Dendritic cell treated with granulocyte-macrophage colony-stimulating factor and Interleukin-4, amounts not matched to agents 40 ng/mL and 50 ng/mL, for 4 days (primary cell): ENCODE results near the gene NARS2.

ENCODE experiments used
- H3K27ac Mint-ChIP-seq: one replicate; pipeline ENCODE4 v1.8.0; 2022; ENCODE audit warnings: mild to moderate bottlenecking, mixed read lengths
- H3K27me3 Mint-ChIP-seq: one replicate; pipeline ENCODE4 v1.8.0; 2022; ENCODE audit warnings: mild to moderate bottlenecking, mixed read lengths
- H3K36me3 Mint-ChIP-seq: one replicate; pipeline ENCODE4 v1.8.0; 2022; ENCODE audit warnings: low read depth, mixed read lengths
- H3K4me1 Mint-ChIP-seq: one replicate; pipeline ENCODE4 v1.8.0; 2022; ENCODE audit warnings: low read depth, mixed read lengths
- H3K4me3 Mint-ChIP-seq: one replicate; pipeline ENCODE4 v1.8.0; 2022; ENCODE audit warnings: mild to moderate bottlenecking, moderate library complexity, mixed read lengths
- H3K9me3 Mint-ChIP-seq: one replicate; pipeline ENCODE4 v1.8.0; 2022; ENCODE audit warnings: mixed read lengths
- intact Hi-C: fragments of 100-400 bp; cut with micrococcal nuclease; formaldehyde crosslinking; loops from one replicate; pipeline ENCODE4 v1.15.0; 2022

The NARS2 gene

DNA sequence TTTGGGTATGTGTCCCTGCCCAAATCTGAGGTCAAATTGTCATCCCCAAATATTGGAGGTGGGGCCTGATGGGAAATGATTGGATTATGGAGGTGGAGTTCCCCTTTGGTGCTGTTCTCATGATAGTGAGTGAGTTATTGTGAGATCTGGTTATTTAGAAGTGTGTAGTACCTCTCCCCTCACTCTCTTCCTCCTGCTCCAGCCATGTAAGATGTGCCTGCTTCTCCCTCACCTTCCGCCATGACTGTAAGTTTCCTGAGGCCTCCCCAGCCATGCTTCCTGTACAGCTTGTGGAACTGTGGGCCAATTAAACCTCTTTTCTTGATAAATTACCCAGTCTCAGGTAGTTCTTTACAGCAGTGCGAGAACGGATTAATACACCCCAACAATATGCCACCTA lies 166.0 kb downstream of the NARS2 start:
- H3K9me3 Mint-ChIP-seq, result peaks cover 22% of the 10 kb centered on the region
- H3K27ac Mint-ChIP-seq, result peak overlapping the region; percentile 74
- intact Hi-C loops, result loop anchor here (5.0 kb wide), 1 partner anchor 36 kb away; no protein-coding TSS in a partner anchor
- H3K4me3 Mint-ChIP-seq, result no peak overlapping the region
- no peaks in the 10 kb centered on the region for H3K27me3 Mint-ChIP-seq
- H3K4me1 Mint-ChIP-seq, result peaks cover 62% of the 10 kb centered on the region
- H3K36me3 Mint-ChIP-seq, result peaks cover 74% of the 10 kb centered on the region

DNA sequence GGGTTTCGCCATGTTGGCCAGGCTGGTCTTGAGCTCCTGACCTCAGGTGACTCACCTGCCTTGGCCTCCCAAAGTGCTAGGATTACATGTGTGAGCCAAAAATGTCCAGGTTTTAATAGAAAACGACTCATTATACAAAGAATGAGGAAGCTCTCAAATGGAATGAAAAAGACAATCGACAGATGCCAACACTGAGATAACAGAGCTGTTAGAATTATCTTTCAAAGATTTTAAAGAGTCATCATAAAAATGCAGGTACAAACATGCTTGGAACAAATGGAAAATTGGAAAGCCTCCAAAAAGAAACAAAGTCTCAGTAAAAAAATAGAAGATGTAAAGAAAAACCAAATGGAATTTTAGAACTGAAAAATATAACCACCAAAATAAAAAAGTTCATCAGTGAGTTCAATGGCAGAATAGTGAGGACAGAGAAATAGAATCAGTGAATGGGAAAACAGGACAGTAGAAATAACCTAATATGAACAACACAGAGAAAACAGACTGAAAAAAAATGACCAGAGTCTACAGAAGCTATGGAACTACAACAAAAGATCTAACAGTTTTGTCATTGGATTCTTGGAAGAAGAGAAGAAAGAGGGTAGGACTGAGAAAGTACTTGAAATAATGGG lies 168.0 kb downstream of the NARS2 start:
- H3K9me3 Mint-ChIP-seq, result peaks cover 22% of the 10 kb centered on the region
- H3K36me3 Mint-ChIP-seq, result peaks cover 72% of the 10 kb centered on the region
- no peaks in the 10 kb centered on the region for H3K27me3 Mint-ChIP-seq
- H3K4me3 Mint-ChIP-seq, result no peak overlapping the region
- intact Hi-C loops, result loop anchor here (5.0 kb wide), 1 partner anchor 34 kb away; no protein-coding TSS in a partner anchor
- peaks cover 59% of the 10 kb centered on the region for H3K4me1 Mint-ChIP-seq
- peak overlapping the region; percentile 74 for H3K27ac Mint-ChIP-seq

DNA sequence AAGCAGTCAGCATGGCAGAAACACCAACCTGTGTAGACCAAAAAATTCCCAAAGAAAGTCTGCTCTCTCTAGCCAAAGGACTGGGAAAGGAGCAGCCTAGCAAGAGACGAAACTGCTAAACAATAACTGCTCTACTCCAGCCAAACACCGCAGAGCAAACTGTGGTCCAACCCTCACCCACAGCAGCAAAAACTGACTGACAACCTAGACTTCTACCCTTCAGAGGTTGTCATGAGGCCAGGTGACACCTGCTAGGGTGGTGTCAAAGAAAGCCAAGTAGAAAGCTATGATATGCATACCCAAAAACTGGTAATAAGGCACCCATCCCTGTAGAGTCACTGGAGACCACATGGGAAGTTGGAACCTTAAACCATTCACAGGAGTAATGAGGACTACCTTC lies 168.9 kb downstream of the NARS2 start:
- intact Hi-C loops, result loop anchor here (5.0 kb wide), 1 partner anchor 34 kb away; no protein-coding TSS in a partner anchor
- Mint-ChIP-seq H3K27me3 (no peaks in the 10 kb centered on the region), H3K27ac (no peak overlapping the region), H3K4me3 (no peak overlapping the region), H3K9me3 (peaks cover 22% of the 10 kb centered on the region), H3K36me3 (peaks cover 74% of the 10 kb centered on the region), H3K4me1 (peaks cover 60% of the 10 kb centered on the region)

DNA sequence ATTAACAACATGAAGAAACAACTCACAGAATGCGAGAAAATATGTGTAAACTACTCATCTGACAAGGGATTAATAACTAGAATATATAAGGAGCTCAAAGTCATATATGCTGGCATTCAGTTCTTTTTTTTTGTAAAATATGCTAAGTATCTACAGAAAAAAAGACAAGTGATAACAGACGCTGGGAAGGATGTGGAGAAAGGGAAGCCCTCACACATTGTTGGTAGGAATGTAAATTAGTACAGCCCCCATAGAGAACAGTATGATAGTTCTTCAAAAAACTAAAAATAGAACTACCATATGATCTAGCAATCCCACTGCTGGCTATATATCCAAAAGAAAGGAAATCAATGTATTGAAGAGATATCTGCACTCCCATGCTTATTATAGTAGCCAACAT lies 170.9 kb downstream of the NARS2 start:
- H3K4me1 Mint-ChIP-seq, result peaks cover 76% of the 10 kb centered on the region
- no peak overlapping the region for H3K4me3 Mint-ChIP-seq
- intact Hi-C loops, result no loop called here
- H3K27me3 Mint-ChIP-seq, result no peaks in the 10 kb centered on the region
- H3K36me3 Mint-ChIP-seq, result peaks cover 65% of the 10 kb centered on the region
- H3K27ac Mint-ChIP-seq, result peak overlapping the region; percentile 64
- peaks cover 19% of the 10 kb centered on the region for H3K9me3 Mint-ChIP-seq

DNA sequence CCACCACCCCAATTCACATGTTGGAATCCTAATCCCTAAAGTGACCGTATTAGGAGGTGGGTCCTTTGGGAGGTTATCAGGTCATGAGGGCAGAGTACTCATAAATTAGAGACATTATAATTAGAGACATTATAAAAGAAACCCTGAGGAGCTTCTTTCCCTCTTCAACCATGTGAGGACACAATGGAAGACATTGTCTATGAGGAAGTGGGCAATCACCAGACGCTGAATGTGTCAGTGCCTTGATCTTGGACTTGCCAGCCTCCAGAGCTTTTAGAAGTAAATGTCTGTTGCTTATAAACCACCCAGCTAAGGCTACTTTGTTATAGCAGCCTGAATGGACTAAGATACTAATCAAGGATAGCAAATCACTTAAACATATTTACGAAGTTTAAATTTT lies 171.8 kb downstream of the NARS2 start:
- no peak overlapping the region for H3K27ac Mint-ChIP-seq

DNA sequence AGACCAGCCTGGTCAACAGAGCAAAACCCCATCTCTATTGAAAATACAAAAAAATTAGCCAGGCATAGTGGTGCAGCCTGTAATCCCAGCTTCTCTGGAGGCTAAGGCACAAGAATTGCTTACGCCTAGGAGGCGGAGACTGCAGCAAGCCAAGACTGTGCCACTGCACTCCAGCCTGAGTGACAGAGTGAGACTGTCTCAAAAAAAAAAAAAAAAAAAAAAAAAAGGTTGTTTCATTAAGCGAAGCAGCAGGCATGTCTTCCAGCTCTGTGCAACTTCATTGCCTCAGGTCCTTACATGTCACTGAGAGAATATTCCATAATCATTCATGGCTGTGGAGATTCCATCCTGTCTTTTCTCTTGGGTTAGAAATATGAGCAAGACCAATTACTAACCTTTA lies 174.0 kb downstream of the NARS2 start:
- Mint-ChIP-seq H3K27me3 (no peaks in the 10 kb centered on the region), H3K9me3 (no peaks in the 10 kb centered on the region), H3K27ac (no peak overlapping the region), H3K4me3 (no peak overlapping the region), H3K36me3 (peaks cover 39% of the 10 kb centered on the region), H3K4me1 (peaks cover 62% of the 10 kb centered on the region)
- intact Hi-C loops, result no loop called here

More for the DNA sequence above, 171.8 kb downstream of the NARS2 start:
- H3K4me1 Mint-ChIP-seq, result peaks cover 74% of the 10 kb centered on the region
- H3K27me3 Mint-ChIP-seq, result no peaks in the 10 kb centered on the region
- H3K4me3 Mint-ChIP-seq, result no peak overlapping the region
- intact Hi-C loops, result no loop called here
- peaks cover 56% of the 10 kb centered on the region for H3K36me3 Mint-ChIP-seq
- H3K9me3 Mint-ChIP-seq, result peaks cover 12% of the 10 kb centered on the region

DNA sequence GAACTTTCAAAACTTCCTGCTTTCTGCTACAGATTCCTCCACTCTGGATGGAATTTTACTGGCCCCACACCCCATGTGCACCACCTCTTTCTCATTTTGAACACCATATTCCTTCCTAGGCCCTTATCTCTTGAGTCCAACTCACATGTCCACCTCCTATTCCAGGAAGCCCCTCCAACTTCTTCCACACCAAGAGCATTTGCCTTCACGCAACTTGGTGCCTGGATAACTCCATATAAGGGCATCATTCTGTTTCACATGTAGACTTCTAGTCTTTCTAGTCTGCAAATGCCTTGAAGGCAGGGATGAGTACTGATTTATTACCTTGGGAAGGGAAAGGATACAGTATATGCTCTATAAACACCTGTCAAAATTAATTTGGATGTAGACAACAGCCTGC lies 174.5 kb downstream of the NARS2 start:
- Mint-ChIP-seq H3K27ac (no peak overlapping the region), H3K9me3 (no peaks in the 10 kb centered on the region), H3K36me3 (peaks cover 37% of the 10 kb centered on the region), H3K4me3 (no peak overlapping the region), H3K27me3 (no peaks in the 10 kb centered on the region), H3K4me1 (peaks cover 66% of the 10 kb centered on the region)
- intact Hi-C loops, result no loop called here

DNA sequence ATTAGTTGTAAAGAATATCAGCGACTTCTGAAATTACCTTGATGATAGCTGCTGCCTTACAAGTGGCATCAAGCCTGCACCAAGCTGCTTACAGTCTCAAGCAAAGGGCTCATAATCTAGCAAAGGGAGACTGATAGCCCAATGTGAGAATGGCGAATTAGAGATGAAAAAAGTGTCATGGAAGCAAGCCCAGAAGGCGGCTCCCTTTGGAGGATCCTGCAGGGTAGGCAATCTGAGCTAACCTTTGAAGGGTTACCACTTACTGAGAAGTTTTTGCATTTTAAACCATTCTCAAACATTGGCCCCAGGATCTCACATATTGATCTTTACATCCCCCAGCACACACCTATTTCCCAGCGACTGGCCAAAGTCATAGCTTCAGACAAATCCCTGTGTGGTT lies 175.5 kb downstream of the NARS2 start:
- intact Hi-C loops, result no loop called here
- Mint-ChIP-seq H3K9me3 (no peaks in the 10 kb centered on the region), H3K27me3 (no peaks in the 10 kb centered on the region), H3K27ac (no peak overlapping the region), H3K4me3 (no peak overlapping the region), H3K4me1 (peaks cover 69% of the 10 kb centered on the region), H3K36me3 (peaks cover 36% of the 10 kb centered on the region)

DNA sequence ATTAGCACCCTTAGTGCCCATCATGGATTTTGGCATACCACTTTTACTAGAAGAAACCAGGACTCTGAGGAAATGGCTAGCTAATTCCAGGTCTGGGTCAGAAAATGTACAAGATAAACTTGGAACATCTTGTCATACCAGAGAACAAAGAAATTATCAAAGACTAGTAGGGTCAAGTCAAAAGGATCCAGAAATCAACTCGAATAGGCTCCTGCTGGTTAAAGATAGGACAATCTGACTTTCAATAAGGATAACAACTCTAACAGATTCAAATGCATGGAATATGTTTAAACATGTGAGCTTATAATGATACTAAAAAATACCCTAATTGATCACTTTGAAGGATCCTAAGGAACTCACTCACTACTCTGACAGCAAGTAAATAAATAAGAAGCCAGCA lies 175.9 kb downstream of the NARS2 start:
- Mint-ChIP-seq H3K4me3 (no peak overlapping the region), H3K27me3 (no peaks in the 10 kb centered on the region), H3K9me3 (no peaks in the 10 kb centered on the region), H3K36me3 (peaks cover 34% of the 10 kb centered on the region), H3K4me1 (peaks cover 69% of the 10 kb centered on the region), H3K27ac (no peak overlapping the region)
- intact Hi-C loops, result no loop called here

DNA sequence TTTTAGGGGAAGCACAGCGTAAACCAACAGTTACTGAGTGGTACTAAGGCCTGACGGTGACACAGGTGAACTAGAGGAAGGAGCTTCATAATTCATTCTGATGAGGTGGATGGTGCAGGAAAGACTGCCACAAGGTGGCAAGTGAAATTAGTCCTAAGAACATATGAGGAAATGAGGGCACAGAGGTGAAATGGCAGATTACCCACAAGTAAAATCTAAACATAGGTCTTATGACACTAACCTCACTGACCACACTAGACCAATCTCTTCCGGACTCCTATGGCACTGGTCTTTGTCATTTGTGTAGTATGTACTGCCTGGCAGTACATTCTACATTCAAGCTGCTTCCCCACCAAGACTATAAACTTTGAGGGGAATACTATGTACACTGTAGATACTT lies 177.3 kb downstream of the NARS2 start:
- H3K27ac Mint-ChIP-seq, result no peak overlapping the region

DNA sequence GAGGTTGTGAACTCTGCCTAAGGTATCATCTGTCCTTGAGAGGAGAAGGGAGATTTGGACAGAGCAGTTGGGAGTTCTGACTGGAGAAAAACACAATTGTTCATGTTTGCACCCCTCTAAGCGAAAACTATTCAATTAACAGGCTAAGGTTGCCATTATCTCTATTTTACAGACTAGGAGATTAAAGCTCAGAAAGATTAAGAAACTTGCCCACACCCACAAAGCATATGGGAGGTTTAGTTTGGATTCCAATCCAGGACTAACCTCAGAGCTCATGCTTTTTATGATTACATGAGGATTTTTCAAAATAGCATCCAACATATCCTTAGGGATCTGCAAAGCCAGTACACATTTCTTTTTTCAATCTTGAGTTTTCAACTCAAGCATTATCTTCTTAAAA lies 179.1 kb downstream of the NARS2 start:
- H3K36me3 Mint-ChIP-seq, result peaks cover 14% of the 10 kb centered on the region
- no peaks in the 10 kb centered on the region for H3K27me3 Mint-ChIP-seq
- peaks cover 81% of the 10 kb centered on the region for H3K4me1 Mint-ChIP-seq
- no peaks in the 10 kb centered on the region for H3K9me3 Mint-ChIP-seq
- intact Hi-C loops, result no loop called here
- no peak overlapping the region for H3K4me3 Mint-ChIP-seq
- H3K27ac Mint-ChIP-seq, result no peak overlapping the region

More for the DNA sequence above, 177.3 kb downstream of the NARS2 start:
- no peaks in the 10 kb centered on the region for H3K27me3 Mint-ChIP-seq
- peaks cover 78% of the 10 kb centered on the region for H3K4me1 Mint-ChIP-seq
- peaks cover 30% of the 10 kb centered on the region for H3K36me3 Mint-ChIP-seq
- no peaks in the 10 kb centered on the region for H3K9me3 Mint-ChIP-seq
- intact Hi-C loops, result no loop called here
- H3K4me3 Mint-ChIP-seq, result no peak overlapping the region

DNA sequence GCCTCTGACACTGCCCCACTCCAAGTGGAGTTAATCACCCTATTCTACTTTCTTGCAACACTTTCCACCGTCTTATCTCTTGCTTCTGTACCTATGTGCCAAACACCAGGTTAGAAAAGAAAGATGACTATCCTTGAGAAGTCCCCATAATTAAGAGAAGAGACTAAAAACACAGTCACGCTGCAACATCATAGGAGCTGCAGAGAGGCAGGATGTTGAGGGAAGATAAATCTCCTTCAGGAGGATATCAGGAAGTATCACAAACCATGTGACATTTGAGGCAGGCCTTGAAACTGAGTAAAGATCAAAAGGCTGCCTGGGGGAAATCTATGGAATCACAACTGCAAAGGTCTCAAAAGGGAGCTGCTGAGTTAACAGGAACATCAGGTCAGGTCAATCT lies 181.8 kb downstream of the NARS2 start:
- intact Hi-C loops, result no loop called here
- Mint-ChIP-seq H3K9me3 (no peaks in the 10 kb centered on the region), H3K27ac (peak overlapping the region; percentile 21), H3K27me3 (no peaks in the 10 kb centered on the region), H3K4me1 (peaks cover 72% of the 10 kb centered on the region), H3K4me3 (no peak overlapping the region), H3K36me3 (peaks cover 31% of the 10 kb centered on the region)

DNA sequence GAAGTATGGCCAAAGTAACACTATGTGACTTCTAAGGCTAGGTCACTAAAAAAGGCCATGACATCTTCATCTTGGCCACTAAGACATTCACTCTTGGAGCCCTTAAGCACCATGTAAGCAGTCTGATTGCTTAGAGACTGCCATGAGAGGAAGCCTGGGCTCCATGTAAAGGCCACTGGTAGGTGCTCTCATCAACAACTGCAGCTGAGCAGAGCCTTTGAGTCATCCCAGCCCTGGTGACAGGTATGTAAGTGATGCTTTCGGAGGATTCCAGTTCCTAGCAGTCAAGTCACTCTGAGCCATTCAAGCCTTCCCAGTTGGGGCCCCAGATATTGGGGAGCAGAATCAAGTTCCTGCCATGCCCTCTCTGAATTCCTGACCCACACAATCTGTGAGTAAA lies 183.2 kb downstream of the NARS2 start:
- intact Hi-C loops, result no loop called here
- Mint-ChIP-seq H3K27ac (peak overlapping the region; percentile 72), H3K36me3 (peaks cover 38% of the 10 kb centered on the region), H3K4me3 (no peak overlapping the region), H3K4me1 (peaks cover 73% of the 10 kb centered on the region), H3K9me3 (no peaks in the 10 kb centered on the region), H3K27me3 (no peaks in the 10 kb centered on the region)

DNA sequence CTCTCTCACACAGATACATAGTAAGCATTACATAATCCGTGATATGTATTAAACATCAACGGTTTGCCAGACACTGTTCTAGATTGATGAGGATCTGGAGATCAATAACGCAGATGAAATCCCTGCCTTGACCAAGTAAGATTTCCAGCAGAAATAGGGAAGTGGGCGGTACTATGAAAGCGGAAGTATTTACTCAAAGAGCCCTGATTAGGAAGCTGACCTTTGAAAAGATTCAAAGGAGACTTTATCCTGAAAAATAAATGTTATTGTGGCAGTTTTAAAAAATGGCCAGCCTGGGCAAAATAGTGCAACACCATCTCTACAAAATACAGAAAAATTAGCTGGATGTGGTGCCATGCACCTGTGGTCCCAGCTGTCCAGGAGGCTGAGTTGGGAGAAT lies 183.9 kb downstream of the NARS2 start:
- Mint-ChIP-seq H3K27ac (peak overlapping the region; percentile 72), H3K4me3 (peak overlapping the region; percentile 56), H3K36me3 (peaks cover 44% of the 10 kb centered on the region), H3K9me3 (peaks cover under 1% of the 10 kb centered on the region), H3K4me1 (peaks cover 79% of the 10 kb centered on the region), H3K27me3 (no peaks in the 10 kb centered on the region)
- intact Hi-C loops, result no loop called here
